ENCODE measurements around the gene RASA2. TPM values are rescaled to one million over a fixed set of nuclear protein-coding genes. Genes with fewer than 3 reads are reported as not detected.
"Not testable (repeated sequence)": the region's sequence is repeated elsewhere in the genome, so short reads cannot be mapped to it uniquely, and the experiment has no call there.

The RASA2 gene
- polyA plus RNA-seq, 1 donor = 9.8 TPM

GRCh38 chr3:141456301-141456625 is 30.6 kb upstream of the RASA2 start:
- no peak for DNase-seq (ENCODE audit: low read depth)

- no peak for DNase-seq (ENCODE audit: low read depth)
These were observed 29.1 kb upstream of the RASA2 start for GRCh38 chr3:141457624-141458236.

- DNase-seq (ENCODE audit: low read depth) = no peak
These were observed 27.8 kb upstream of the RASA2 start for GRCh38 chr3:141459008-141459407.

- DNase-seq (ENCODE audit: low read depth) = peak; percentile 53
These were observed 26.6 kb upstream of the RASA2 start for GRCh38 chr3:141460097-141460704.

GRCh38 chr3:141462176-141462859 is 24.5 kb upstream of the RASA2 start:
- DNase-seq (ENCODE audit: low read depth) = no peak

- DNase-seq (ENCODE audit: low read depth) = no peak
These were observed 21.6 kb upstream of the RASA2 start for GRCh38 chr3:141465221-141465620.

- DNase-seq (ENCODE audit: low read depth) = no peak
These were observed 20.1 kb upstream of the RASA2 start for GRCh38 chr3:141466633-141467169.

GRCh38 chr3:141469720-141470119 is 17.1 kb upstream of the RASA2 start:
- no peak for DNase-seq (ENCODE audit: low read depth)

GRCh38 chr3:141471160-141471559 is 15.7 kb upstream of the RASA2 start:
- DNase-seq (ENCODE audit: low read depth) = no peak

- DNase-seq (ENCODE audit: low read depth) = no peak
These were observed 10.8 kb upstream of the RASA2 start for GRCh38 chr3:141476033-141476432.

GRCh38 chr3:141477224-141477623 is 9.6 kb upstream of the RASA2 start:
- DNase-seq (ENCODE audit: low read depth) = no peak

GRCh38 chr3:141478139-141478538 is 8.7 kb upstream of the RASA2 start:
- DNase-seq (ENCODE audit: low read depth) = no peak

- DNase-seq (ENCODE audit: low read depth) = not testable (repeated sequence)
These were observed 8.0 kb upstream of the RASA2 start for GRCh38 chr3:141478840-141479239.

- DNase-seq (ENCODE audit: low read depth) = no peak
These were observed 4.4 kb upstream of the RASA2 start for GRCh38 chr3:141482245-141482922.

GRCh38 chr3:141484701-141485287 is 2.0 kb upstream of the RASA2 start:
- DNase-seq (ENCODE audit: low read depth) = no peak

GRCh38 chr3:141485641-141486495 is 959 bp upstream of the RASA2 start:
- DNase-seq (ENCODE audit: low read depth) = no peak

- no peak for DNase-seq (ENCODE audit: low read depth)
These were observed 406 bp upstream of the RASA2 start for GRCh38 chr3:141486496-141486745.

GRCh38 chr3:141487521-141488252 is 860 bp downstream of the RASA2 start:
- DNase-seq (ENCODE audit: low read depth) = no peak

- no peak for DNase-seq (ENCODE audit: low read depth)
These were observed 2.4 kb downstream of the RASA2 start for GRCh38 chr3:141489203-141489602.

- no peak for DNase-seq (ENCODE audit: low read depth)
These were observed 4.3 kb downstream of the RASA2 start for GRCh38 chr3:141491081-141491480.

- DNase-seq (ENCODE audit: low read depth) = no peak
These were observed 5.1 kb downstream of the RASA2 start for GRCh38 chr3:141491929-141492328.
